Trophoblast cell (in vitro differentiated cells and primary cell): Measurements from ENCODE around the gene C11orf65.

Experiments
- DNase-seq, 2 donors: peaks; one replicate each; pipeline ENCODE4 v3.0.0-alpha.2; 2016
- H2AFZ ChIP-seq: 2 replicates; pipeline ENCODE4 v1.6.1; 2013; ENCODE audit warnings: low read length, moderate library complexity, mild to moderate bottlenecking; ENCODE audit not compliant: insufficient read depth, poor library complexity
- H2AK5ac ChIP-seq: 2 replicates; pipeline ENCODE4 v1.6.1; 2013; ENCODE audit warnings: mild to moderate bottlenecking, low read length
- H2BK120ac ChIP-seq: 2 replicates; pipeline ENCODE4 v1.6.1; 2013; ENCODE audit warnings: low read length, mild to moderate bottlenecking, moderate library complexity; ENCODE audit not compliant: insufficient read depth, poor library complexity
- H2BK12ac ChIP-seq: 2 replicates; pipeline ENCODE4 v1.6.1; 2013; ENCODE audit warnings: mild to moderate bottlenecking, low read length, moderate library complexity
- H2BK5ac ChIP-seq: 2 replicates; pipeline ENCODE4 v1.6.1; 2013; ENCODE audit warnings: low read length, low read depth, moderate library complexity, mild to moderate bottlenecking; ENCODE audit not compliant: poor library complexity
- H3K14ac ChIP-seq: 2 replicates; pipeline ENCODE4 v1.6.1; 2013; ENCODE audit warnings: mild to moderate bottlenecking, low read length
- H3K18ac ChIP-seq: 2 replicates; pipeline ENCODE4 v1.6.1; 2013; ENCODE audit warnings: mild to moderate bottlenecking, low read length
- H3K23ac ChIP-seq: 2 replicates; pipeline ENCODE4 v1.6.1; 2013; ENCODE audit warnings: low read length
- H3K27ac ChIP-seq: 2 replicates; pipeline ENCODE4 v1.5.1; 2013; ENCODE audit warnings: low read depth, mild to moderate bottlenecking, inconsistent platforms, low read length, moderate library complexity
- H3K27me3 ChIP-seq: 2 replicates; pipeline ENCODE4 v1.6.1; 2013; ENCODE audit warnings: inconsistent platforms, mild to moderate bottlenecking, low read length, moderate library complexity; ENCODE audit not compliant: insufficient read depth
- H3K36me3 ChIP-seq, 2 experiments: 1 replicate in 1 of 2; 2 replicates in 1 of 2; pipeline ENCODE4 v1.6.1; 2013; ENCODE audit warnings: low read length in 2 of 2, mild to moderate bottlenecking in 2 of 2, moderate library complexity in 1 of 2; ENCODE audit not compliant: insufficient read depth in 2 of 2, control insufficient read depth in 1 of 2
- H3K4ac ChIP-seq: 2 replicates; pipeline ENCODE4 v1.6.1; 2013; ENCODE audit warnings: low read depth, mild to moderate bottlenecking, low read length, moderate library complexity
- H3K4me1 ChIP-seq, 2 experiments: 1 replicate in 1 of 2; 2 replicates in 1 of 2; pipeline ENCODE4 v1.6.1; 2013; ENCODE audit warnings: low read length in 2 of 2, mild to moderate bottlenecking in 2 of 2, moderate library complexity in 1 of 2; ENCODE audit not compliant: insufficient read depth in 2 of 2, control insufficient read depth in 1 of 2
- H3K4me2 ChIP-seq: 2 replicates; pipeline ENCODE4 v1.6.1; 2013; ENCODE audit warnings: inconsistent platforms, mild to moderate bottlenecking, low read length, moderate library complexity
- H3K4me3 ChIP-seq: 2 replicates; pipeline ENCODE4 v1.5.1; 2013; ENCODE audit warnings: mild to moderate bottlenecking, low read depth, low read length, inconsistent platforms
- H3K79me1 ChIP-seq: one replicate; pipeline ENCODE4 v1.6.1; 2013; ENCODE audit warnings: low read length
- H3K79me2 ChIP-seq: 2 replicates; pipeline ENCODE4 v1.6.1; 2013; ENCODE audit warnings: low read length, mild to moderate bottlenecking; ENCODE audit not compliant: control insufficient read depth, insufficient read depth, poor library complexity
- H3K9ac ChIP-seq: 2 replicates; pipeline ENCODE4 v1.6.1; 2013; ENCODE audit warnings: mild to moderate bottlenecking, low read length
- H3K9me3 ChIP-seq: 2 replicates; pipeline ENCODE4 v1.6.1; 2013; ENCODE audit warnings: low read depth, mild to moderate bottlenecking, control low read depth, inconsistent platforms, low read length; ENCODE audit not compliant: insufficient read depth
- H4K12ac ChIP-seq: 2 replicates; pipeline ENCODE4 v1.6.1; 2013; ENCODE audit warnings: low read depth, mild to moderate bottlenecking, low read length, moderate library complexity
- H4K8ac ChIP-seq: 2 replicates; pipeline ENCODE4 v1.6.1; 2013; ENCODE audit warnings: low read depth, mild to moderate bottlenecking, low read length, moderate library complexity
- H4K91ac ChIP-seq: one replicate; pipeline ENCODE4 v1.6.1; 2013; ENCODE audit warnings: low read depth, mild to moderate bottlenecking, low read length, moderate library complexity
- WGBS: extraction: QIAGEN DNeasy Blood & Tissue Kit; methylation state at CpG from one replicate; pipeline ENCODE4 v1.1.7; 2013; ENCODE audit warnings: missing lambda C conversion rate; ENCODE audit not compliant: insufficient read length, insufficient coverage; ENCODE audit errors: extremely low coverage; 5-methylcytosine and 5-hydroxymethylcytosine counted together

C11orf65 gene

GRCh38 chr11:108343714-108344113 is 123.6 kb downstream of the C11orf65 start:
- no peaks in the 10 kb centered on the region for H3K4me1 ChIP-seq
- no peaks in the 10 kb centered on the region for H3K27me3 ChIP-seq
- H3K4me3 ChIP-seq = no peak overlapping the region
- no peak overlapping the region for H3K23ac ChIP-seq
- DNase-seq = no peak
- no peak overlapping the region for H2AK5ac ChIP-seq
- no peaks in the 10 kb centered on the region for H3K9me3 ChIP-seq
- H4K91ac ChIP-seq = no peak overlapping the region
- H2BK120ac ChIP-seq = no peak overlapping the region
- H3K79me1 ChIP-seq = no peaks in the 10 kb centered on the region
- no peak overlapping the region for H2BK12ac ChIP-seq
- no peaks in the 10 kb centered on the region for H3K36me3 ChIP-seq
- WGBS = no CpG with 5 or more reads among the region's 2 CpGs
- H2BK5ac ChIP-seq = no peak overlapping the region
- no peak overlapping the region for H3K27ac ChIP-seq
- no peak overlapping the region for H4K8ac ChIP-seq
- no peak overlapping the region for H3K14ac ChIP-seq
- H3K9ac ChIP-seq = no peak overlapping the region
- H3K4me2 ChIP-seq = no peak overlapping the region
- no peak overlapping the region for H2AFZ ChIP-seq
- no peaks in the 10 kb centered on the region for H3K79me2 ChIP-seq
- no peak overlapping the region for H3K4ac ChIP-seq
- H4K12ac ChIP-seq = no peak overlapping the region
- no peak overlapping the region for H3K18ac ChIP-seq

GRCh38 chr11:108341654-108342053 is 125.7 kb downstream of the C11orf65 start:
- Histone ChIP-seq H3K27me3 (no peaks in the 10 kb centered on the region), H2BK120ac (no peak overlapping the region), H3K79me1 (no peaks in the 10 kb centered on the region), H4K12ac (no peak overlapping the region), H4K8ac (no peak overlapping the region), H2BK5ac (no peak overlapping the region), H2AFZ (no peak overlapping the region), H3K79me2 (no peaks in the 10 kb centered on the region), H3K14ac (no peak overlapping the region), H3K27ac (no peak overlapping the region), H3K9ac (no peak overlapping the region), H3K36me3 (peaks cover 0 to 2% of the 10 kb centered on the region in 2 experiments), H3K4me3 (no peak overlapping the region), H2BK12ac (no peak overlapping the region), H3K4me1 (no peaks in the 10 kb centered on the region), H4K91ac (no peak overlapping the region), H3K4me2 (no peak overlapping the region), H3K18ac (no peak overlapping the region), H3K4ac (no peak overlapping the region), H3K23ac (no peak overlapping the region), H2AK5ac (no peak overlapping the region), H3K9me3 (no peaks in the 10 kb centered on the region)
- DNase-seq = no peak
- no CpG with 5 or more reads among the region's 4 CpGs for WGBS

- Histone ChIP-seq H3K14ac (no peak overlapping the region), H3K79me1 (no peaks in the 10 kb centered on the region), H4K12ac (no peak overlapping the region), H3K27me3 (no peaks in the 10 kb centered on the region), H3K18ac (no peak overlapping the region), H3K4me1 (no peaks in the 10 kb centered on the region), H3K4me3 (no peak overlapping the region), H3K27ac (no peak overlapping the region), H2AFZ (no peak overlapping the region), H4K91ac (no peak overlapping the region), H2AK5ac (no peak overlapping the region), H3K9me3 (no peaks in the 10 kb centered on the region), H3K9ac (no peak overlapping the region), H3K23ac (no peak overlapping the region), H2BK5ac (no peak overlapping the region), H3K4me2 (no peak overlapping the region), H3K4ac (no peak overlapping the region), H2BK120ac (no peak overlapping the region), H2BK12ac (no peak overlapping the region), H3K36me3 (peaks cover 0 to 4% of the 10 kb centered on the region in 2 experiments), H3K79me2 (no peaks in the 10 kb centered on the region), H4K8ac (no peak overlapping the region)
- DNase-seq = peak; percentile 85 to 96
- no CpG with 5 or more reads among the region's 1 CpG for WGBS
Observed at GRCh38 chr11:108340973-108341372, 126.4 kb downstream of the C11orf65 start.

GRCh38 chr11:108338750-108339149 is 128.6 kb downstream of the C11orf65 start:
- Histone ChIP-seq H3K9me3 (no peaks in the 10 kb centered on the region), H2AFZ (no peak overlapping the region), H3K36me3 (peaks cover 0 to 4% of the 10 kb centered on the region in 2 experiments), H4K91ac (no peak overlapping the region), H3K27ac (no peak overlapping the region), H3K18ac (no peak overlapping the region), H2BK5ac (no peak overlapping the region), H3K4me1 (no peaks in the 10 kb centered on the region), H3K4me3 (no peak overlapping the region), H3K27me3 (no peaks in the 10 kb centered on the region), H3K4me2 (no peak overlapping the region), H2BK12ac (no peak overlapping the region), H3K79me1 (no peaks in the 10 kb centered on the region), H3K4ac (no peak overlapping the region), H3K23ac (no peak overlapping the region), H3K9ac (no peak overlapping the region), H2BK120ac (no peak overlapping the region), H3K14ac (no peak overlapping the region), H2AK5ac (no peak overlapping the region), H3K79me2 (no peaks in the 10 kb centered on the region), H4K12ac (no peak overlapping the region), H4K8ac (no peak overlapping the region)
- WGBS = no CpG with 5 or more reads among the region's 2 CpGs
- DNase-seq = peak; percentile 53 to 91
